GM12864 (cell line): ENCODE measurements around the gene VAPB.

Experiments used
- DNase-seq: peaks from one replicate; pipeline ENCODE4 v3.0.0-alpha.2; 2011; ENCODE audit warnings: low read depth
- H3K4me3 ChIP-seq: 2 replicates; pipeline ENCODE4 v1.5.1; 2011; ENCODE audit warnings: mild to moderate bottlenecking, low read depth, low read length, control low read depth
- TF ChIP-seq, protein P1 (sequence below): IDR thresholded peaks from 2 replicates; pipeline ENCODE4 v1.5.1; 2011; ENCODE audit warnings: low read depth, mild to moderate bottlenecking, moderate library complexity, low read length, control low read depth, inconsistent platforms; ENCODE audit errors: missing control alignments

Gene VAPB

DNA sequence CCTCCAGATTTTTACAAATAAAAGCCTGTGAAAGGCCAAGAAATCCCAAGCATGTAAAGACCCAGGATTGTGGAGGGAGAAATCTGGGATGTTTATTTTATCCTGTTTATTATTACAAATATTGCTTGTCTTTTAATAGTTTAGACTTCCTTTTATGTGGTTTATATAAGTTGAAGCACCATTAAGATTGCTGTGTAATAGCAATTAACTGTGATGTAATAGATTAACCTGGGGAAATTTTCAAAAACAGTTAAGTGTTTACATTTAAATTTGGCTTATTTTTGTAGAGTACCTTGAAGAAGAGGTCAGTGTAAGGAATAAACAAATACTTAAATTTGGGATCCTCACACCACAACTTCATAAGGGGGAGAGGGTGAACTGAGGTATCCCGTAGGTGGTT is 27.0 kb downstream of the VAPB start:
- H3K4me3 ChIP-seq, result no peak overlapping the region
- DNase-seq, result no peak
- TF ChIP-seq, protein P1, sequence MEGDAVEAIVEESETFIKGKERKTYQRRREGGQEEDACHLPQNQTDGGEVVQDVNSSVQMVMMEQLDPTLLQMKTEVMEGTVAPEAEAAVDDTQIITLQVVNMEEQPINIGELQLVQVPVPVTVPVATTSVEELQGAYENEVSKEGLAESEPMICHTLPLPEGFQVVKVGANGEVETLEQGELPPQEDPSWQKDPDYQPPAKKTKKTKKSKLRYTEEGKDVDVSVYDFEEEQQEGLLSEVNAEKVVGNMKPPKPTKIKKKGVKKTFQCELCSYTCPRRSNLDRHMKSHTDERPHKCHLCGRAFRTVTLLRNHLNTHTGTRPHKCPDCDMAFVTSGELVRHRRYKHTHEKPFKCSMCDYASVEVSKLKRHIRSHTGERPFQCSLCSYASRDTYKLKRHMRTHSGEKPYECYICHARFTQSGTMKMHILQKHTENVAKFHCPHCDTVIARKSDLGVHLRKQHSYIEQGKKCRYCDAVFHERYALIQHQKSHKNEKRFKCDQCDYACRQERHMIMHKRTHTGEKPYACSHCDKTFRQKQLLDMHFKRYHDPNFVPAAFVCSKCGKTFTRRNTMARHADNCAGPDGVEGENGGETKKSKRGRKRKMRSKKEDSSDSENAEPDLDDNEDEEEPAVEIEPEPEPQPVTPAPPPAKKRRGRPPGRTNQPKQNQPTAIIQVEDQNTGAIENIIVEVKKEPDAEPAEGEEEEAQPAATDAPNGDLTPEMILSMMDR, result no peak

DNA sequence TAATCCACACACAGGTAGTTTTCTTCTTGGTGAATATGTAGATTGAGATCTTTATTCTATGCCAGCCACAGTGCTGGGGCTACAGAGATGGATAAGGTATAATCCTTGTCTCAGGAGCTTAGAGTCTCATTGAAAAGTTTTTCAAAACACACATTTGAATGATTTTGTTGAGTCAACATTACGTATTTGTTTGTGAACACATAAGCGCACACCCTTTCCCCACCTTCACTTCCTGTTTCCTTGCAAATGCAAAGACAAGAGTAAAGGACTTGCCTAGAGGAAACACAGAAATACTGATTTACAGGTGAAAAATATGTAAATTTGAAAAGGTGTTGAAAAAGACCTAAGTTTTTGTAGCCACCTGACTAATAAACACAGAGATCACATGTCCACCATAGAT is 27.8 kb downstream of the VAPB start:
- no peak for DNase-seq
- no peak overlapping the region for H3K4me3 ChIP-seq
- TF ChIP-seq, protein P1, result no peak

DNA sequence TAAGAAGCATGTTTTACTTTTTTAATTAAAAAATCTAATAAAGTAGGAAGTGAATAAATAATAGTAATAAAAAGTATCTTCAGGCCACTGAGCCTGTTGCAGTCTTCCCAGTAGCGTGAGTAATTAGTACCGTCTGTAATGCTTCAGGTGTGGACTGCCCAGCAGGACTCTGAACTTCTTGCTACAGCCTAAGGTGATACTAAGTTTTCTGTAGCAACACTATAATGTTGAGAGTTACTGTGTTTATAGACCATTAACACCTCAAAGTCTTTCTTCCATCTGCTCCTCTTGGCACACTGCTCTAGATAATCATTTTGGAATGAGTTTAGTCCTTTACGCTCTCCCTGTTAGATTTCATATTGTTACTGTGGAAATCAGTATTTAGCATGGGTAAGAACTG is 28.4 kb downstream of the VAPB start:
- H3K4me3 ChIP-seq, result no peak overlapping the region
- DNase-seq, result no peak
- TF ChIP-seq, protein P1, result no peak

DNA sequence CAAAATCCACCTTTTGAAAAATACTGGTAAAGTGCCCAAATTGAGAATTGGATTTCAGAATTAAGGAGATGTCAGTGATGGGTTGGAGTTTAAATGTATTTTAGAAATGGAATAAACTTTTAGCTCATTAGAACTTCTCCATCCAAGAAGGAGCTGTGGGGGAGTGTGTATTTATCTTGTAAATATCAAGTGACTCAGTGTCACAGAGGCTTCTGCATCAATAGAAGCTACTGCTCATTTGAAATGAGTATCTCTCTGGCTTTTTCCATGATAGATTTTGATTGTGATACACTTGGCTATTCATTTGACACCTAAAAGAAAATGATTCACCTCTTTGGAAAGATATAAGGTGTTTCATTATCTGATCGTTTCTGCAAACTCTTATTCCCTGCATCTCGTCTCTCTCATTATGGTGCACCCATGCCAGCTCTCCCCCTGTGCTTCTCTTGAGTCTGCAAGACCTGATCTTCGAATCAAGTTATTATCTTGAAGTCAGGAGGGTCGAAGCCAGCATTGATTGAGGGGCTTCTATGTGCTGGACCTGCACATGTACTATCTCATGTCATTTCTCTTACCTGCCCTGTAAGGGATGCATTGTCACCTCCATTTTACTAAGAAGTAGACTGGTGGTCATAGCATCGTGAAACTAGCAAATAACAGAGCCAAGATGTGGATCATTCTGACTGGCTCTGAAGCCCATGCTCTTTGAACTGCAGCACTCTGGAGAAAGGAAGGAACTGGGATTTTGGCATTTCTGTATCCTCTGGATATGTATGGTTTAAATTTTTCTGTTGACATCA is 30.1 kb downstream of the VAPB start:
- no peak for DNase-seq
- no peak overlapping the region for H3K4me3 ChIP-seq
- TF ChIP-seq, protein P1, result no peak

DNA sequence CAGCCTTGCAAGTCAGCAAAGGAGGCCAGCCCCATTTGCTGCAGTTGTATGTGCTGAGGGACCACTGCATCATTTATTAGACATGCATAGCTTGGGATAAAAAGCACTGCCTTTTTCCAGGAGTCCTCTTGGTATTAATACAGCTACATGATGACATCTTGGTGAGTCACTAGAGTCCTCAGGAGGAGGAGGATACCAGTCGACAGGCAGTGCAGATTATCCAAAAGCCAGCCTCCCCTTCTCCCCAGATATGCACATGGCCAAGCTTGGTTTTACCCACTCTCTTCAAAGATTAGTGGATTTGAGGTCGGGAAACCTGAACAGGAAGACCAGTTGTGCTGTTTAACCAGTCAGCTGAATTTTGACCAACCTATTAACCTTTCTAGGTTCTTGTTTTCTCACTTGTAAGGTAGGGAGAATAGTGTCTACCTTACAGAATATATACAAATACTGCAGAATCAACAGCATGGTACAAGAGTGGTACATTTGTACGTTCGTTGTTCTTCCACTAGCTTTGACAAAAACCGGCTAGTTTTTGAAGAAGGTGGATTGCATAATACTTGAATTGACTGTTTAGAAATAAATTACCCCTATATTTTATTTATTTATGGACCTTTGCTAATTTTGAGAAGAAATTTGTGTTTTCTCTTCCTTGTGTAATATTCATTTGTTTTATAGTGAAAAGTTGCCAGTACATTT is 31.9 kb downstream of the VAPB start:
- no peak overlapping the region for H3K4me3 ChIP-seq
- no peak for DNase-seq
- TF ChIP-seq, protein P1, result no peak

DNA sequence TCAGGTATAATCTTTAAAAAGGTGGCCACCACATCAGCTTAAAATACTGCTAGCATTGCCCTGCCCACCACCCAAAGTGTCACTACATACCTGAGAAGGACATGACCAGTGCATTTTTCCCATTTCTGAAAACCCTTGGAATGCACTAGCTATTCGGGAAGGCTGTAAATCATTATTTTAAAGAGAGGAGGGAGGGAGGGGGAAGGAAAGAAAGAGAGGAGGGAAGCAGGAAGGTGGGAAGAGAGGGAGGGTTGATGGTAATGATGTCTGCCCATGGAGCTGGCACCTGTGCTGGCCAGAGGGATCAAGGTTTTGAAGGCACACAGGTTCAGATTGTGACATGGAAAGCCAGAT is 32.4 kb downstream of the VAPB start:
- no peak for DNase-seq
- H3K4me3 ChIP-seq, result no peak overlapping the region
- TF ChIP-seq, protein P1, result no peak
